Measurements from ENCODE around the gene LARP7.
"Not testable (repeated sequence)": the region's sequence is repeated elsewhere in the genome, so short reads cannot be mapped to it uniquely, and the experiment has no call there.

Gene LARP7

GRCh38 chr4:112636688-112637551, at the start of gene LARP7, which contains the start of gene ZGRF1:
TSS of gene LARP7 (plus strand) at chr4:112637143. CDS start at chr4:112644670, 7,527 bp downstream.
TSS of gene ZGRF1 (minus strand) at chr4:112636909. CDS start at chr4:112633176, 3,733 bp downstream.
- DNase-seq: peak; percentile 79

DNA sequence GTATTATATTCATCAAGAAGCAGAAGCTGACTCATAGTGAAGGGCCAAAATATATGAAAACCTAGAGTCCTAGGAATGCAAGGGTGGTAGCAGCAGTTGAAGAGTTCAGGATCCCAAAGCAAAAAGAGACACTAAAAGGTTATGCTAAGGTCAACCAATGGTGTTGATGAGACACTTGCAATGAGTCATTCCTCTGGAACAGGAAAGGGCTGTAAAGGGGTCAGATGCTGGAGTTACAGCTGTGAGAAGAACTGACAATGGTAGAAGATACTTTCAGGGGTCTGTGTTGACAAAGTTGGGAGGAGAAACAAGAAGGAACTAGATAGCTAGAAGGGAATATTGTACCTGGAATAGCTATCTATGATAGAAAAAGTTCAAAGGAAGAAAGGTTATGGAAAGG, 47.7 kb upstream of the LARP7 start:
- no peak for DNase-seq

DNA sequence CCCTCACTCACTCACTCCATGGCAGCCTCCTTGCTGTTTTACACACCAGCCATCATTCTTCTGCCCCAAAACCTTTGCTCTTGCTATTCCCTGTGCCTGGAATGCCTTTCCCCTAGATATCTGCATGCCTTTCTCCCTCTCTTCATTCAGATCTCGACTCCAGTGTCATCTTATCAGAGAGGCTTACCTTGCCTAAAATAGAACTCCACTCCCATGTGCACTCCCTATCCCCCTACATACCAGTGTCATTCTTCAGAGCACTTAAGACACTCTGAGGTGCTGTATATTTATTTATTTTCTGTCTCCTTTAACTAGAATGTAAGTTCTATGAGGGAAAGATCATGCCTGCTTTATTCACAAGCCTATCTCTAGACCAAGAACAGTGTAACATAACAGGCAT, 45.4 kb upstream of the LARP7 start:
- no peak for DNase-seq

DNA sequence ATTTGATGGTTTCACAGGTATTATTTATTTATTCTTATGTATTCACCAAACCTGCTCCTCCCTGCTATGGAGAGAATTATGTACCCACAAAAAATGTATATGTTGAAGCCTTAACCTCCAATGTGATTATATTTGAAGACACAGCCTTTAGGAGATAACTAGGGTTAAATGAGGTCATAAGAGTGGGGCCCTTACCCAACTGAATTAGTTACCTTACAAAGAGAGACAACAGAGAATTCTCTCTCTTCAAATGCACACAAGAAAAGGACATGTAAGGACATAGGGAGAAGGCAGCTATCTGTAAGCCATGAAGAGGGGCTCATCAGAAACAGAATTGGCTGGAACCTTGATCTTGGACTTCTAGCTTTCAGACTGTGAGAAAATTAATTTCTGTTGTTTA, 44.2 kb upstream of the LARP7 start:
- DNase-seq: no peak

GRCh38 chr4:112593438-112594133, 43.4 kb upstream of the LARP7 start:
- no peak for DNase-seq

DNA sequence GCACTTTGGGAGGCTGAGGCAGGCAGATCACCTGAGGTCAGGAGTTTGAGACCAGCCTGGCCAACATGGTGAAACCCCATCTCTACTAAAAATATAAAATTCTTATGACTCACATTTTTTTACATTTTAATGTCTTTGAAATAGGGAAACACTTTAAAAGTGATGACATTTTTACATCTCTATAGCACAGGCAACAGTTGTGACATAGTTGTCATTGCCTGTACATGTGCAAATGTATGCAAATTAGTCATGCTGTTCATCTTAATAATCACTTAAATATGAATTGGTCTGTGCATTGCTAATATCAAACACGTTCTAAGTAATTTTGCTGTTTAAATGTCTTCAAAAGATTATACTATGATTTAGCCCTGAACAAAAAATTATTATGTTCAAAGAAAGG, 42.0 kb upstream of the LARP7 start:
- no peak for DNase-seq

- DNase-seq: no peak
Measured at GRCh38 chr4:112604589-112604988, 32.4 kb upstream of the LARP7 start.

DNA sequence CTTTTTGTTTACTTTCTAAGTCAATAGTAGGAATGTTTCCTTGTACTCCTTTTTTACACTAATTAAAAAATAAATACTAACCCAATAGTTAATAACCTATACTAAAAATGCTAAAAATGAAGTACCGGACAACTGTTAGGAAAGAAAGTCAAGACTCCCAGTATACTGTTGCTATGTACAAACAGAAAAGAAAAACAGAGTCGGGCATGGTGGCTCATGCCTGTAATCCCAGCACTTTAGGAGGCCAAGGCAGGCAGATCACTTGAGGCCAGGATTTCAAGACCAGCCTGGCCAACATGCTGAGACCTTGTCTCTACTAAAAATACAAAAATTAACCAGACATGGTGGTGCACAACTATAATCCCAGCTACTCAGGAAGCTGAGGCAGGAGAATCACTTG, 24.1 kb upstream of the LARP7 start:
- not testable (repeated sequence) for DNase-seq

DNA sequence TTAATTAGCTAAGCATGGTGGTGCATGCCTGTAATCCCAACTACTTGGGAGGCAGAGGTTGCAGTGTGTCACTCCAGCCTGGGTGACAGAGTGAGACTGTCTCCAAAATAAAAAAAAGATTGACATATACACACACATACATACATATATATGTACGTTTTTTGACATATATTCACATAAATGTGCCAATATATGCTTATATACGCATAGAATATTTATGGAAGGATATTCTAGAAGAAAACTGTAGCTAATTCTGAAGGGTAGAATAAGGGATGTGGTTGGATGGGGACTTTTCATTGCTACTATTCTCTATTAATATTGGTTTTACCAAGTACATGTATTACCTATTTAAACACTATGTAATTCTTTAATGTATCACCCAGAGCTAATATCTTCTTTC, 20.0 kb upstream of the LARP7 start:
- no peak for DNase-seq

- no peak for DNase-seq
Measured at GRCh38 chr4:112626228-112626627, 10.7 kb upstream of the LARP7 start.

DNA sequence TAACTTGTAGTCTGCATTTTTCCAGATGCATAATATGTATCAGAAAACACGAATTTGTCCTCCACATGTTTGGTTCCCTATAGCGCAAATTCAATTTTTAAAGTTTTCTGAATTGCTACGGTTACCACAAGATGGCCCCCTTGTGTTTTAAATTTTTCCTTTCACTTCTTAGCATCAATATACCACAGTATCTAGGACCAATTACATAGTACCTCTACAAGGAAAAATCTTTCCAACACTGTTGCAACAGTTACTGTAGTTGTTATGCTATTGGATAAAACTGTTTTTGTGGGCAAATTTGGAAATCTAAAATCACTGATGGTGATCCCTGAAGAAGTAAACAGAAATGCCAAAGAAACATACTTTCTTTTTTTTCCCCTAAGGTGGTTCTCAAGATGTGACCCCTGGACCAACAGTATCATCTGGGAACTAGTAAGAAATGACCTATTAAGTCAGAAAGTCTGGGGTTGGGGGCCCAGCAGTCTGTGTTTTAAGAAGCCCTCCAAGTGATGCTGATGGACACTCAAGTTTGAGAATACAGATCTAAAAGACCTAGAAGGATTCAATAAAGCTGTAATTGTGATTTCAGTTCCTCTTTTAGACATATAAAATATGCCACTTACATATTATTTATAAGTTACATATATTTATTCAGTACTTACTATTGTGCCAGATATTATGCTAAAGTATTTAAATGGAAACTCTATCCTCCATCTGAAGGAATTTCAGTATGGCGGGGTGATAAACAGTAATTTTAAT, 3.3 kb upstream of the LARP7 start:
- no peak for DNase-seq

DNA sequence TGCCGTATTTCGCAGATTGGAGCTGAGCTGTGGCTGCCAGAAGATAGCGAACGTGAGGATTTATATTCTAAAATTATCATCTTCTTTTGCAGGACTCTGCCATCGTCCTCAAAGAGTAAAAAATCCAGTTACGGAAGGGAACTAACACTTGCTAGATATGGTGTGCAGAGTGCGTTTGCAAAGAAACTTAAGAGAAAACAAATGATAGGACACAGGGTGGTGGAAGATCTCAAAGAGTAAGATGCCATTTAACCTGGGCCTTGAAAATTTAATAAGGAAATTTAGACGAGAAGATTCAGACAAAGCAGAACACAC, 566 bp downstream of the LARP7 start:
- no peak for DNase-seq

DNA sequence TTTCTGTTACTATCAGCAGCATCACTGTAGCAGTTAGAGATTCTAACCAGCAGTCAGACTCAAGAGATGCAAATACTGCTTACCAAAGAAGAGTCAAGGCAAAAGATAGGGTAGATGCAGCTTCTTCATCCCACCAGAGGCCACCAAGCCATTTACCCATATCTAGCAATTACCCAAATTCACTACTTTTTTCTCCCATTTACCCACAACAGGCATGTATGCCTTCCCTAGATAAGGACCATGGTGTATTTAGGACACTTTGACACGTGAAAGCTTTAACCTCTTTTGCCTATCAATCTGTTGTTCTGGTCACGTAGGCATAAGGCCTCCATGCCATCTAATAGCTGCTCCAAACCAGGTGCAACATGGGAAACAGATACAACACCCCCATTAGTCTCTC, 5.6 kb downstream of the LARP7 start:
- no peak for DNase-seq

- not testable (repeated sequence) for DNase-seq
Measured at GRCh38 chr4:112644595-112645535, 7.9 kb downstream of the LARP7 start.

DNA sequence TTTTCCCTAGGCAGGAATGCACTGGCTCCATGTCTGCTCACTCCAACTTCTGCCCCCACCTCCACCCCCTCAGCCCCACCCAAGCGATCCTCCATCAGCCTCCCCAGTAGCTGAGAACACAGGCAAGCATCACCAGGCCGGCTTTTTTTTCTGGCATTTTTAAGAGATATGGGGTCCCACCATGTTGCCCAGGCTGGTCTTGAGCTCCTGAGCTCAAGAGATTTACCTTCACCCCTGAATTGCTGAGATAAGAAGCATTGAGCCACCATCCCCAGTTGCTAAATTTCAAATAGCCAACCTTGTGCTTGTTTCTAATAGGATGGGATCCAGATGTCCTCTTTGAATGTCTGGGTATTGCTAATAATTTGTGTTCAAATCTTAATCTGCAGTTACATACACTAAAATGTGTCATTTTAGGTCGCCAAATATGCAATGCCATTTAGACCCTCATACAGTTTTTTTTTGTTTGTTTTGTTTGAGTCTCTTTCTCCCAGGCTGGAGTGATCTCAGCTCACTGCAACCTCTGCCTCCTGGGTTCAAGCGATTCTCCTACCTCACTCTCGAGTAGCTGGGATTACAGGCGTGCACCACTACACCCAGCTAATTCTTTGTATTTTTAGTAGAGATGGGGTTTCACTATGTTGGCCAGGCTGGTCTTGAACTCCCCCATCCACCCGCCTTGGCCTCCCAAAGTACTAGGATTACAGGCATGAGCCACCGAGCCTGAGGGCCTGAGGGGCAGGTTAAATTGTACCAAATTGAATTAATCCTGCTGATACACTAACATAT, 8.8 kb downstream of the LARP7 start:
- no peak for DNase-seq

DNA sequence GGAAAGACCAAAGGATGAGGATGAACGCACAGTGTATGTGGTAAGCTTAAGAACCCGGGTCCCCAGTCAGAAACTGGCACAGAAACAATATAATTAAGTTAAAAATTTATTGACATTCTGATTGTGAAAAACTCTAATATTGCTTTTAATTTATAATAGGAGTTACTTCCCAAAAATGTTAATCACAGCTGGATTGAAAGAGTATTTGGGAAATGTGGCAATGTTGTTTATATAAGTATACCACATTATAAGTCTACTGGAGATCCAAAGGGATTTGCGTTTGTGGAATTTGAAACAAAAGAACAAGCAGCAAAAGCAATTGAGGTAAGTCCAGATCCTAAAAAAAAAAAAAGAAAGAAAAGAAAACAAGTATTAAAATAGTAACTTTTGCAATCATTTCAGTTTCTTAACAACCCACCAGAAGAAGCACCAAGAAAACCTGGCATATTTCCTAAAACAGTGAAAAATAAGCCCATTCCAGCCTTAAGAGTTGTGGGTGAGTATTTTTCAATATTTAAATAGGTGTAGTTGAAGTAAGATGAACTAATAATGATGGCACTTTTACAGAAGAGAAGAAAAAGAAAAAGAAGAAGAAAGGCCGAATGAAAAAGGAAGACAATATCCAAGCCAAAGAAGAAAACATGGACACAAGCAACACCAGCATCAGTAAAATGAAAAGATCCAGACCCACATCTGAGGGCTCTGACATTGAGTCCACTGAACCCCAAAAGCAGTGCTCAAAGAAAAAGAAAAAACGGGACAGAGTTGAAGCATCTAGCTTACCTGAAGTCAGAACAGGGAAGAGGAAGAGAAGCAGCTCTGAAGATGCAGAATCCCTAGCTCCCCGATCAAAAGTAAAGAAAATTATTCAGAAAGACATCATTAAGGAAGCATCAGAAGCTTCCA, 9.9 kb downstream of the LARP7 start:
- DNase-seq: no peak

DNA sequence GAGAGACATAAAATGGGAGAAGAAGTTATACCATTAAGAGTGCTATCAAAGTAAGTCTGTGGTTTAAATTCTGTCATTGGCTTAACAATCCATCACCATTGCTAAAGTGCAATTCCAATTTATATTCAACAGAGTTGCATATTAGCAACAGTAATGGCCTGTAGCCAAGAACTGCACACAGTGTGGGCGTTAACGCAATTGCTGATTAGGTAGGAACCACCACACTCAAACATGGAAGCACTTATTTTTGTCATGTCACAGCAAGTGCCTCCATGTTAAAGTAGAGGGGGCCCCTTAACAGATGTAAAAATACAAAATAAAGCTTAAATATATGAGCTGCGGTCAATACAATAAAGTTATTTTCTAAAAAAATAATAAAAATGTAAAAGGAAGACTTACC, 10.8 kb downstream of the LARP7 start:
- DNase-seq: no peak

- no peak for DNase-seq
Measured at GRCh38 chr4:112648263-112649054, 11.5 kb downstream of the LARP7 start.

- DNase-seq: no peak
Measured at GRCh38 chr4:112649055-112649408, 12.1 kb downstream of the LARP7 start.

GRCh38 chr4:112650332-112650731, 13.4 kb downstream of the LARP7 start:
- DNase-seq: no peak

Measured in GOT3 (cell line).